ENCODE data around the gene KRT83. TPM values are rescaled to one million over a fixed set of nuclear protein-coding genes. Genes with fewer than 3 reads are reported as not detected.

KRT83 gene
- total and polyA plus RNA-seq, 10 of the 15 experiments (the other 5 are each of a cell fraction or from before 2014, with no cell fraction given) = not detected

DNA sequence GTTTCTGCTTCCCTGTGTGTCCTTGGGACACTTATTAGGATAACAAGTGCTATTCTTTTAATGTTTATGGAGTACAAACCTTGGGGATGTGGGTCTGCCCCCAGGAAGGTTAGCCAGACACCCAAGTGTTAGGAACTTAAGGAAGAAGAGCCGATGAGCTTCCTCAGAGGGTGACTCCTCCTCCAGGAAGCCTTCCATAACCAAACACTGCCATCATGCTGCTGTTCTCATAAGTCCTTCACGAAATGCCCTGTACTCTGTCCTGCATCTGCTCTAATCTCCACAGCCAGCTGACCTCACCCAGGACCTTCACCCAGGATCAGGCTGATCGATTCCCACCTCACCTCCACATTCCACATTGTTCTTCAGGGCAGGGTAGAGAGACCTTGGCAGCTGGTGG, 47.3 kb upstream of the KRT83 start (continued):
- TF ChIP-seq SMAD1 (IDR thresholded peaks at IDR 0.05; ENCODE audit: low read depth, partially characterized antibody) = no peak
- TF ChIP-seq PAX8 (IDR thresholded peaks at IDR 0.05) = no peak

DNA sequence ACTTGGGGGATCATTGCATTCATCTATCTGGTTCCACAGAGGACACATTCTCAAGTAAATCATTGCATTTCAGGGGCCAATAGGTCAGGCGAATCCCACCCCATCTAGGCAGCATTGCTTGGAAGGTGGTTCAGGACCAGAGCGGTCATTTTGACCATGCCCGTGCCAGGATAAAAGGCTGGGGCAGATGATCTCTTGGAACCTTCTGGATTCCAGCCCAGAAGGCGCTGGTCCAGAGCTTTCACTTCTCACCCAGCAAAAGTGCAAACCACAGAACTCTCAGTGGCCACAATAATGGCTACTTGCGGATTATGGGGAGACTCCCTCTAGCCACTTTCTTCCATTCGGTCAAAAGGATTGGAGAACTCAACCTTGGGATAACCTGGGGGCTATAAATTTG, 46.7 kb upstream of the KRT83 start:
- ChIA-PET RAD21 (ENCODE audit: unreplicated experiment) (no interaction called here), CTCF (interaction anchor here (1.4 kb wide), 1 partner anchor 211 kb away, joined by 5 read pairs; no protein-coding TSS in a partner anchor), SMC1A (ENCODE audit: uncharacterized antibody, unreplicated experiment) (no interaction called here), POLR2A (no interaction called here)
- H3K79me2 ChIP-seq (ENCODE audit: control insufficient read depth, insufficient read depth, low read length) = no peaks in the 10 kb centered on the region
- WGBS (ENCODE audit: insufficient coverage, insufficient replicate concordance, low lambda C conversion rate, missing lambda C conversion rate) = 37% methylated on average over 6 of the region's 6 CpGs
- H3K36me3 ChIP-seq (ENCODE audit: control insufficient read depth in 2 of 2, insufficient read depth in 2 of 2, low read length in 1 of 2) = no peaks in the 10 kb centered on the region
- H3K4me3 ChIP-seq = no peak overlapping the region
- H3K4me1 ChIP-seq (ENCODE audit: control insufficient read depth, insufficient read depth, low read length) = no peaks in the 10 kb centered on the region
- no peak overlapping the region for H3K27ac ChIP-seq (ENCODE audit: control insufficient read depth, insufficient read depth)
- intact Hi-C loops (cut with micrococcal nuclease; ENCODE audit: unreplicated experiment) (no loop called here), in situ Hi-C loops (cut with MboI) (no loop called here)
- H3K9ac ChIP-seq (ENCODE audit: control insufficient read depth, insufficient read depth, low read length) = no peak overlapping the region
- TF ChIP-seq KDM1A (IDR thresholded peaks at IDR 0.05; ENCODE audit: borderline replicate concordance) = no peak
- DNase-seq (ENCODE audit: low read depth, low spot score) (no peak), FAIRE-seq (no peak), ATAC-seq (no peak)
- H4K20me1 ChIP-seq (ENCODE audit: control insufficient read depth, insufficient read depth) = no peaks in the 10 kb centered on the region; the same call in 1 of the 2 replicates
- no peak overlapping the region for H3K4me2 ChIP-seq (ENCODE audit: control insufficient read depth, insufficient read depth)
- peaks cover 2 to 4% of the 10 kb centered on the region in 2 experiments; a peak in 3 of 4 replicates for H3K27me3 ChIP-seq (replicated peaks in 1 of 2; ENCODE audit: control insufficient read depth in 2 of 2, insufficient read depth in 2 of 2, low read length in 1 of 2)
- H2AFZ ChIP-seq (ENCODE audit: control insufficient read depth, low read depth, low read length) = no peak overlapping the region
- BruUV-seq (replicated peaks) = no TSS peak
- no peaks in the 10 kb centered on the region for H3K9me3 ChIP-seq (replicated peaks; ENCODE audit: control insufficient read depth, insufficient read depth, low read length)

DNA sequence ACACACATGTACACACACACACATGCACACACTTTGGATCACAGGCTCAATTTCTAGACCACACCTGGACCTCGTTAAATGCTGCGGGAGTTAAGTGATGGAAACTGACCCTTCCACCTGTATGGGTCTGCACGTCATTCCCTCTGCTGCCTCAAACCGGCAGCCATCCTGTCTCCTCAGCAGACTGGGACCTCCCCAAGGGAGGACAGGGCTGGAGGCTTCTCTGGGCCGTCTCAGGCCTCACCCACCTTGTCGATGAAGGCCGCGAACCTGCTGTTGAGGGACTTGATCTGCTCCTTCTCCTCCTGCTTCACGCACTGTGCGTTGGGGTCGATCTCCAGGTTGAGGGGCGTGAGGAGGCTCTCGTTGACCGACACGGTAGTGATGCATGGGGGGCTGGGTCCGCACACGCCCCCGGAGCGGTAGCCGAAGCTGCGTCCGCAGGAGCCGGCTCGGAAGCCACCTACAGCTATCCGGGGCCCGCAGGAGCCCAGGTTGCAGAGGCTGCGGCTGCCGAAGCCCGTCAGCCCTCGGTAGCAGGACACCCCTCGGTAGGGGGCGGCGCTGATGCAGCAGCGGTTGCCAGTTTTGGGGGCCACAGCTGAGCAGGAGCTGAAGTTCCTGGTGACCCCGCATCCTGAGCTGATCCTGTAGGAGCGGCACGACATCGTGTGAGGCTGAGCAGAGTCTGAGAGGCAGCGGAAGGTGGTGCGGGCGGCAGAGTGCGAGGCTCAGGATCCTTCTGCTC, 45.7 kb upstream of the KRT83 start, which contains the start of gene KRT85:
TSS of gene KRT85 (minus strand) at position 744 of the 748 bp plus-strand sequence. CDS start at position 668, 76 bp downstream.
- Histone ChIP-seq H2AFZ (ENCODE audit: control insufficient read depth, low read depth, low read length) (no peak within 1 kb of the TSS), H3K36me3 (ENCODE audit: control insufficient read depth in 2 of 2, insufficient read depth in 2 of 2, low read length in 1 of 2) (no peaks in the 10 kb centered on the region), H3K4me2 (ENCODE audit: control insufficient read depth, insufficient read depth) (no peak within 1 kb of the TSS), H3K9me3 (replicated peaks; ENCODE audit: control insufficient read depth, insufficient read depth, low read length) (no peaks in the 10 kb centered on the region), H3K79me2 (ENCODE audit: control insufficient read depth, insufficient read depth, low read length) (no peaks in the 10 kb centered on the region), H3K27me3 (replicated peaks in 1 of 2; ENCODE audit: control insufficient read depth in 2 of 2, insufficient read depth in 2 of 2, low read length in 1 of 2) (peaks cover 2 to 4% of the 10 kb centered on the region in 2 experiments; a peak in 3 of 4 replicates), H3K4me3 (no peak within 1 kb of the TSS), H4K20me1 (ENCODE audit: control insufficient read depth, insufficient read depth) (no peaks in the 10 kb centered on the region; the same call in 1 of the 2 replicates), H3K4me1 (ENCODE audit: control insufficient read depth, insufficient read depth, low read length) (no peaks in the 10 kb centered on the region), H3K9ac (ENCODE audit: control insufficient read depth, insufficient read depth, low read length) (no peak within 1 kb of the TSS), H3K27ac (ENCODE audit: control insufficient read depth, insufficient read depth) (no peak within 1 kb of the TSS)
- ChIA-PET RAD21 (ENCODE audit: unreplicated experiment) (no interaction called here), POLR2A (no interaction called here), SMC1A (ENCODE audit: uncharacterized antibody, unreplicated experiment) (no interaction called here), CTCF (no interaction called here)
- DNase-seq (ENCODE audit: low read depth, low spot score) = no peak
- ATAC-seq = no peak
- in situ Hi-C loops (cut with MboI) = no loop called here
- intact Hi-C loops (cut with micrococcal nuclease; ENCODE audit: unreplicated experiment) = no loop called here
- WGBS (ENCODE audit: insufficient coverage, insufficient replicate concordance, low lambda C conversion rate, missing lambda C conversion rate) = 75% methylated on average over 35 of the region's 42 CpGs
- no peak for FAIRE-seq
- BruUV-seq (replicated peaks) = no TSS peak
- TF ChIP-seq, protein P1, sequence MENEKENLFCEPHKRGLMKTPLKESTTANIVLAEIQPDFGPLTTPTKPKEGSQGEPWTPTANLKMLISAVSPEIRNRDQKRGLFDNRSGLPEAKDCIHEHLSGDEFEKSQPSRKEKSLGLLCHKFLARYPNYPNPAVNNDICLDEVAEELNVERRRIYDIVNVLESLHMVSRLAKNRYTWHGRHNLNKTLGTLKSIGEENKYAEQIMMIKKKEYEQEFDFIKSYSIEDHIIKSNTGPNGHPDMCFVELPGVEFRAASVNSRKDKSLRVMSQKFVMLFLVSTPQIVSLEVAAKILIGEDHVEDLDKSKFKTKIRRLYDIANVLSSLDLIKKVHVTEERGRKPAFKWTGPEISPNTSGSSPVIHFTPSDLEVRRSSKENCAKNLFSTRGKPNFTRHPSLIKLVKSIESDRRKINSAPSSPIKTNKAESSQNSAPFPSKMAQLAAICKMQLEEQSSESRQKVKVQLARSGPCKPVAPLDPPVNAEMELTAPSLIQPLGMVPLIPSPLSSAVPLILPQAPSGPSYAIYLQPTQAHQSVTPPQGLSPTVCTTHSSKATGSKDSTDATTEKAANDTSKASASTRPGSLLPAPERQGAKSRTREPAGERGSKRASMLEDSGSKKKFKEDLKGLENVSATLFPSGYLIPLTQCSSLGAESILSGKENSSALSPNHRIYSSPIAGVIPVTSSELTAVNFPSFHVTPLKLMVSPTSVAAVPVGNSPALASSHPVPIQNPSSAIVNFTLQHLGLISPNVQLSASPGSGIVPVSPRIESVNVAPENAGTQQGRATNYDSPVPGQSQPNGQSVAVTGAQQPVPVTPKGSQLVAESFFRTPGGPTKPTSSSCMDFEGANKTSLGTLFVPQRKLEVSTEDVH (IDR thresholded peaks at IDR 0.05; ENCODE audit: low read depth, partially characterized antibody) = no peak
- no peak for TF ChIP-seq FOXK2 (IDR thresholded peaks at IDR 0.05)
- no peak for TF ChIP-seq SUZ12 (IDR thresholded peaks at IDR 0.05; ENCODE audit: unreplicated experiment)
- no peak for TF ChIP-seq YBX1 (IDR thresholded peaks at IDR 0.05)
- no peak for TF ChIP-seq NR2C1 (IDR thresholded peaks at IDR 0.05)
- TF ChIP-seq, protein P2, sequence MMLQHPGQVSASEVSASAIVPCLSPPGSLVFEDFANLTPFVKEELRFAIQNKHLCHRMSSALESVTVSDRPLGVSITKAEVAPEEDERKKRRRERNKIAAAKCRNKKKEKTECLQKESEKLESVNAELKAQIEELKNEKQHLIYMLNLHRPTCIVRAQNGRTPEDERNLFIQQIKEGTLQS (IDR thresholded peaks at IDR 0.05; ENCODE audit: borderline replicate concordance, extremely low read depth, low read depth, low read length) = no peak
- no peak for TF ChIP-seq KAT2A (conservative IDR thresholded peaks at IDR 0.05; ENCODE audit: control insufficient read depth, low read depth, low read length)

Data from GM12878 (cell line).